GM12892 (cell line): Measurements from ENCODE around the gene NPIPB12.
"Not testable (repeated sequence)": the region's sequence is repeated elsewhere in the genome, so short reads cannot be mapped to it uniquely, and the experiment has no call there.

ENCODE experiments used
- POLR2AphosphoS5 ChIP-seq: IDR thresholded peaks from 2 replicates; pipeline ENCODE4 v1.6.1; 2011; ENCODE audit warnings: low read depth, low read length, control low read depth
- TAF1 ChIP-seq: IDR thresholded peaks from 2 replicates; pipeline ENCODE4 v1.6.1; 2011; ENCODE audit warnings: low read depth, mild to moderate bottlenecking, control low read depth, low read length, borderline replicate concordance

- not testable (repeated sequence) for TF ChIP-seq TAF1, POLR2AphosphoS5
Measured at GRCh38 chr16:29457660-29458059, 48.5 kb downstream of the NPIPB12 start.
